ENCODE measurements around the gene PLXNA4. TPM values are rescaled to one million over a fixed set of nuclear protein-coding genes. Genes with fewer than 3 reads are reported as not detected.

The PLXNA4 gene
- total and polyA plus RNA-seq, 9 of the 15 experiments (the other 6 are each of a cell fraction or from before 2014, with no cell fraction given): under 0.01 to 0.09 TPM; not detected in 7

DNA sequence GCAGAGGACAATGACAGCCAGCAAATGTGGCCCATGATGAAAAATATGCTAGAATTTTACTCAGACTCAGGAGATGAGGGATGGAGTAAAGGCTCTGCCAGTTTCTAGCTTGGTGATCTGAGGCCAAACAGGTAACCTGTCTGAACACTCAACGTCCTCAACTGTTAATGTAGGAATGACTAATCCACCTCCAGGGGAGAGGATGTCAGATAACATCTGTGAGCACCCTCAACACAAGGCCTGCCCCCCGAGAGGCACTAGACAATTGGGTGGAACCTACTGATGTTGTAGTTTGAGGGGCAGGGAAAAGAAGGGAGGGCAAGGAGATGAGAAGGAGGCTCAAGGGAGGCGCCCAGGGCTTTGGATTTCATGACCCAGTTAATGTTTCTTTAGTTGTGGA, 445.1 kb downstream of the PLXNA4 start:
- in situ Hi-C loops (cut with MboI) (no loop called here), intact Hi-C loops (cut with micrococcal nuclease) (no loop called here)
- no peak overlapping the region for H2AFZ ChIP-seq (ENCODE audit: low read depth, low read length)
- H4K20me1 ChIP-seq (replicated peaks; ENCODE audit: control insufficient read depth, insufficient read depth, low read length): peaks cover 4% of the 10 kb centered on the region
- ChIA-PET CTCF (ENCODE audit: low intra/inter-chr PET ratio) (no interaction called here), POLR2A (interaction anchor here (0.6 kb wide), 2 partner anchors 22 to 96 kb away, joined by 3 to 4 read pairs; no protein-coding TSS in a partner anchor)
- no peaks in the 10 kb centered on the region for H3K9me1 ChIP-seq (ENCODE audit: control insufficient read depth, insufficient read depth, low read length)
- no peaks in the 10 kb centered on the region for H3K4me1 ChIP-seq (replicated peaks in 1 of 2; ENCODE audit: control insufficient read depth in 2 of 2, insufficient read depth in 2 of 2, low read length in 2 of 2)
- DNase-seq (ENCODE audit: extremely low read depth in 1 of 4, low spot score in 3 of 4): no peak
- no peak overlapping the region for H3K9ac ChIP-seq (ENCODE audit: insufficient read depth in 1 of 2, low read depth in 2 of 2, low read length in 2 of 2)
- no TSS peak for BruUV-seq (replicated peaks)
- no peak for TF ChIP-seq ZNF695 (CRISPR knock-in tag; IDR thresholded peaks at IDR 0.05)
- H3K79me2 ChIP-seq (ENCODE audit: control insufficient read depth, insufficient read depth, low read length): no peaks in the 10 kb centered on the region
- no peak overlapping the region for H3K4me3 ChIP-seq
- no peak for ATAC-seq
- H3K27me3 ChIP-seq (ENCODE audit: control insufficient read depth in 2 of 2, insufficient read depth in 2 of 2, low read length in 2 of 2): peaks cover 2 to 26% of the 10 kb centered on the region in 2 experiments; a peak in 3 of 5 replicates
- no peak overlapping the region for H3K4me2 ChIP-seq (ENCODE audit: insufficient read depth, low read length)
- no peak overlapping the region for H3K27ac ChIP-seq (ENCODE audit: extremely low read depth, low read depth, low read length)
- no peaks in the 10 kb centered on the region for H3K9me3 ChIP-seq (replicated peaks; ENCODE audit: control insufficient read depth, insufficient read depth, low read depth, low read length)
- H3K36me3 ChIP-seq (ENCODE audit: control insufficient read depth, insufficient read depth, low read length): no peaks in the 10 kb centered on the region
- 0% methylated on average over 3 of the region's 3 CpGs for WGBS (ENCODE audit: insufficient coverage, low coverage, missing lambda C conversion rate)
- FAIRE-seq: no peak

DNA sequence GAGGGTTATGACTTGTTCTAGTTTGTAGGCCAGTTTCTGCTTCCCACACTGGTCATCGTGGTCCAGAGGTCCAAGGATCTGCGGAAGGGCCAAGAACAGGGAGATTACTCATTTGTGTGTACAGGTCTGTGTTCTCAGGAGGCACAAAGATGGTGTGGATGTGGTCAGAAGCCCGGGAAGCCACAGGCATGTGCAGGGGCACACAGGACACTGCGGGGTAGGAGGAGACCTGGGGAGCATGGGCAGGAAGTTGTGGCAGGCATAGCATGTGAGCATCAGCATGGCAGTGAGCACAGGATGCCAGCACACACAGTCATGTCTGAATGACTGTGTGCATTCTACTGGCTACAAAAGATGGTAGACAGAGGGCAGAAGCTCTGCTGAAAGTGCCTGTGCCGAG, 445.8 kb downstream of the PLXNA4 start:
- Histone ChIP-seq H3K4me1 (replicated peaks in 1 of 2; ENCODE audit: control insufficient read depth in 2 of 2, insufficient read depth in 2 of 2, low read length in 2 of 2) (no peaks in the 10 kb centered on the region), H3K4me3 (no peak overlapping the region), H3K27me3 (ENCODE audit: control insufficient read depth in 2 of 2, insufficient read depth in 2 of 2, low read length in 2 of 2) (peaks cover 2 to 24% of the 10 kb centered on the region in 2 experiments; a peak in 3 of 5 replicates), H3K4me2 (ENCODE audit: insufficient read depth, low read length) (no peak overlapping the region), H3K9me1 (ENCODE audit: control insufficient read depth, insufficient read depth, low read length) (no peaks in the 10 kb centered on the region), H3K9ac (ENCODE audit: insufficient read depth in 1 of 2, low read depth in 2 of 2, low read length in 2 of 2) (no peak overlapping the region), H3K36me3 (ENCODE audit: control insufficient read depth, insufficient read depth, low read length) (no peaks in the 10 kb centered on the region), H2AFZ (ENCODE audit: low read depth, low read length) (no peak overlapping the region), H3K27ac (ENCODE audit: extremely low read depth, low read depth, low read length) (no peak overlapping the region), H3K9me3 (replicated peaks; ENCODE audit: control insufficient read depth, insufficient read depth, low read depth, low read length) (no peaks in the 10 kb centered on the region), H4K20me1 (replicated peaks; ENCODE audit: control insufficient read depth, insufficient read depth, low read length) (peaks cover 4% of the 10 kb centered on the region), H3K79me2 (ENCODE audit: control insufficient read depth, insufficient read depth, low read length) (no peaks in the 10 kb centered on the region)
- FAIRE-seq (no peak), DNase-seq (ENCODE audit: extremely low read depth in 1 of 4, low spot score in 3 of 4) (no peak), ATAC-seq (no peak)
- POLR2A ChIA-PET: interaction anchor here (0.6 kb wide), 2 partner anchors 22 to 96 kb away, joined by 3 to 4 read pairs; no protein-coding TSS in a partner anchor
- in situ Hi-C loops (cut with MboI) (no loop called here), intact Hi-C loops (cut with micrococcal nuclease) (no loop called here)
- no TSS peak for BruUV-seq (replicated peaks)
- no peak for TF ChIP-seq MTA1 (IDR thresholded peaks at IDR 0.05; ENCODE audit: borderline replicate concordance)
- no peak for TF ChIP-seq CHD4 (IDR thresholded peaks at IDR 0.05; ENCODE audit: insufficient read depth, insufficient replicate concordance, low read depth, low read length, poor library complexity, severe bottlenecking)
- no peak for TF ChIP-seq MBD2 (IDR thresholded peaks at IDR 0.05; ENCODE audit: borderline replicate concordance, low read depth)
- CTCF ChIA-PET (ENCODE audit: low intra/inter-chr PET ratio): no interaction called here
- 1% methylated on average over 5 of the region's 5 CpGs for whole genome bisulfite sequencing (ENCODE audit: insufficient coverage, low coverage, missing lambda C conversion rate)
